HCT116 (cell line): ENCODE data around the gene MEIS1.

Experiments
- EZH2phosphoT487 ChIP-seq: fragments of 200-600 bp; IDR thresholded peaks from 2 replicates; pipeline ENCODE4 v1.6.1; 2018; ENCODE audit warnings: antibody characterized with exemption, borderline replicate concordance
- POLR2A ChIP-seq: IDR thresholded peaks from 2 replicates; pipeline ENCODE4 v1.7.0; 2011; ENCODE audit warnings: borderline replicate concordance; ENCODE audit not compliant: insufficient read depth, insufficient read length; ENCODE audit errors: extremely low read depth

DNA sequence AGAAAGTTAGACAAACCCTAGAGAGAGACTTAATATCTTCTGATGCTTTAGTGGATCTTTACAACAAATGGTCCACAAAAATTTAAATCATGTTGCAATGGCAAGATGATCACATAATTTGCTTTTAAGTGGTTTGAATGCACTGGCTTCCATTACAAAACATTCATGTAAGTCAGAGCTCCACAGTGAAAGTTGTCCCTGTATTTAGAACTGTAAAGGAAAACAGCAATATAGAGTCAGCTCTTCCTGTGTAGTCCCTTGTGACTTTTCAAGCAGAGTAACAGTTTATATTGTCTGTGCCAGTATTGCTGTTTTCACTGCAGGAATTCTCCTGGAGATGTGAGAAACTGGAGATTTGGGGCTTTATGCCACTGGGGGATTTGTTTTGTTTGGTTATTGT, 77.7 kb downstream of the MEIS1 start:
- TF ChIP-seq EZH2phosphoT487 = no peak
- TF ChIP-seq POLR2A = no peak
